ENCODE results near the gene MORN1. TPM values are rescaled to one million over a fixed set of nuclear protein-coding genes. Genes with fewer than 3 reads are reported as not detected.

The MORN1 gene
- total and polyA plus RNA-seq, 2 of the 8 experiments (the other 6 are each of a cell fraction or from before 2014, with no cell fraction given): 5.0 to 9.1 TPM

DNA sequence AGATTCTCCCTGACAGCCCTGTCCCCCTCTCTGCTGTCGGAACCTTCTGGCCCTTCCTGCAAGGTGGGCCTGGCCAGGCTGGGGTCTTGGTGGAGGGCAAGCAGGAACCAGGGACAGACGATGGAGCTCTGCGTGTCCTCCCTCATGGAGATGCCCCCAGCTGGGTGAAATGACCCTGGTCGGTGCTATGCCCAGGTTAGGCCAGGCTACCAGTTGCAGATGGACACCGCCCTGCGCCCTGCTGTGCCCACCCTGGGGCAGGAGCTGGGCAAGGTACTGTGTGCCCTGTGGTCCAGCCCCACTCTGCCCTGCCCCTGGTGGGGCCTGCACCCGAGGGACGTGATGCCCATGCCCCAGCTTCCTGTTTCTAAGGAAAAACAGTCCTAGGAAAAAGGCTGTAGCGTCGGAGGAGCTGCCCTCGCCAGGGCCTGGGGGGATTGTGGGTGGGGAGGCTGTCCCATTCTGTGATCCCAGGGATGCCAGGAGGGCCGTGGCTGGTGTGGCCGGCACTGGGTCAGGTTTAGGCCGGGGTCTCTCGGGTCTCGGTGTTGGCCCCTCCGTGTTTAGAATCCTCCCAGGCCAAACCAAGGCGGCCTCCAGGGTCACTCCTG lies 77.6 kb downstream of the MORN1 start:
- Histone ChIP-seq H2BK15ac (ENCODE audit: low read length) (peak overlapping the region; percentile 81; the same call in 1 of the 2 replicates), H2BK12ac (ENCODE audit: low read depth, low read length) (peak overlapping the region; percentile 87; the same call in 1 of the 2 replicates), H3K18ac (ENCODE audit: extremely low read depth, low read length) (peak overlapping the region; percentile 48), H3K27ac (ENCODE audit: low read depth, low read length) (peak overlapping the region; percentile 56; the same call in 1 of the 2 replicates), H2BK20ac (ENCODE audit: low read length) (no peak overlapping the region), H2BK5ac (ENCODE audit: low read depth, low read length) (peak overlapping the region; percentile 90), H2BK120ac (replicated peaks; ENCODE audit: low read depth, low read length) (peak overlapping the region; percentile 64), H2AFZ (ENCODE audit: low read length) (no peak overlapping the region), H3K9me3 (ENCODE audit: insufficient read depth in 2 of 2, low read depth in 1 of 2, low read length in 1 of 2) (no peaks in the 10 kb centered on the region), H3K14ac (ENCODE audit: insufficient read length) (no peak overlapping the region), H4K20me1 (replicated peaks in 1 of 2; ENCODE audit: control insufficient read depth in 1 of 2, insufficient read depth in 2 of 2, low read length in 2 of 2) (peaks cover 2 to 4% of the 10 kb centered on the region in 2 experiments), H4K5ac (ENCODE audit: insufficient read length, low read depth, low read length) (peak overlapping the region; percentile 71), H3K4me1 (replicated peaks in 1 of 4; ENCODE audit: control insufficient read depth in 3 of 4, insufficient read depth in 4 of 4, low read length in 3 of 4) (peaks cover 7 to 43% (median 30%) of the 10 kb centered on the region in 4 experiments), H2AK5ac (ENCODE audit: low read depth, low read length) (peak overlapping the region; percentile 77; the same call in 1 of the 2 replicates), H3K56ac (replicated peaks; ENCODE audit: insufficient read length, low read depth, low read length) (no peak overlapping the region), H3K36me3 (ENCODE audit: control insufficient read depth in 2 of 4, insufficient read depth in 4 of 4, low read length in 3 of 4) (peaks cover 0 to 4% (median 2%) of the 10 kb centered on the region in 4 experiments; a peak in 2 of 8 replicates), H3K4ac (replicated peaks; ENCODE audit: insufficient read length, low read depth, low read length) (peak overlapping the region; percentile 99), H4K91ac (replicated peaks; ENCODE audit: insufficient read length, low read length) (peak overlapping the region; percentile 97), H3K23ac (ENCODE audit: insufficient read length) (no peak overlapping the region), H3K9ac (replicated peaks in 1 of 4; ENCODE audit: extremely low read depth in 1 of 4, low read depth in 3 of 4, low read length in 3 of 4) (peak overlapping the region in 2 of 4 experiments; percentile 31 to 48; a peak in 5 of 7 replicates), H3K4me2 (ENCODE audit: insufficient read depth in 1 of 2, low read depth in 2 of 2, low read length in 2 of 2) (peak overlapping the region; percentile 61 to 63; a peak in 3 of 4 replicates), H3K27me3 (replicated peaks in 1 of 4; ENCODE audit: control insufficient read depth in 3 of 4, extremely low read depth in 1 of 4, insufficient read depth in 3 of 4, low read length in 3 of 4) (no peaks in the 10 kb centered on the region), H4K8ac (ENCODE audit: extremely low read depth, insufficient read depth, low read length) (peak overlapping the region; percentile 73; the same call in 1 of the 2 replicates), H3K23me2 (ENCODE audit: low read depth, low read length) (no peaks in the 10 kb centered on the region; the same call in 1 of the 2 replicates), H3K79me1 (ENCODE audit: low read depth, low read length) (peaks cover 3% of the 10 kb centered on the region; the same call in 1 of the 2 replicates), H3K79me2 (ENCODE audit: control insufficient read depth in 1 of 2, insufficient read depth in 2 of 2, low read length in 2 of 2) (no peaks in the 10 kb centered on the region), H3K4me3 (ENCODE audit: extremely low read depth in 1 of 4, insufficient read depth in 2 of 4, low read depth in 3 of 4, low read length in 4 of 4) (peak overlapping the region in 2 of 4 experiments; percentile 36 to 52; a peak in 4 of 8 replicates)
- POLR2A ChIA-PET (ENCODE audit: partially characterized antibody): interaction anchor here (0.9 to 1.4 kb wide), 4 partner anchors 9 to 119 kb away, joined by 3 to 7 read pairs (median 4); no protein-coding TSS in a partner anchor
- CTCF ChIA-PET (ENCODE audit: partially characterized antibody): interaction anchor here (0.8 to 4.2 kb wide), 5 partner anchors 10 to 119 kb away, joined by 3 to 22 read pairs (median 5); partner anchors contain the start of gene FAAP20
- DNase-seq (ENCODE audit: low read depth in 1 of 2, low spot score in 2 of 2) (no peak), FAIRE-seq (no peak)
- WGBS, 2 experiments (ENCODE audit: extremely low coverage in 1 of 2, insufficient coverage in 1 of 2, insufficient read length in 1 of 2, insufficient replicate concordance in 2 of 2, low coverage in 1 of 2, low lambda C conversion rate in 2 of 2, missing lambda C conversion rate in 1 of 2): 62% methylated on average over 18 of the region's 18 CpGs; no CpG with 5 or more reads in 1 of the 2 experiments
- no peak for TF ChIP-seq GABPA (IDR thresholded peaks at IDR 0.05; ENCODE audit: borderline replicate concordance, insufficient read depth, low read length)
- no peak for TF ChIP-seq HDAC6 (IDR thresholded peaks at IDR 0.05; ENCODE audit: low read depth, low read length)
- TF ChIP-seq YY1 (IDR thresholded peaks at IDR 0.05; ENCODE audit: low read depth, low read length): no peak
- TF ChIP-seq POLR2A (IDR thresholded peaks at IDR 0.05; ENCODE audit: control extremely low read depth in 1 of 2, low read depth in 2 of 2, low read length in 2 of 2): no peak
- TF ChIP-seq BACH1 (IDR thresholded peaks at IDR 0.05; ENCODE audit: low read length): no peak
- no peak for TF ChIP-seq MAFK (IDR thresholded peaks at IDR 0.05; ENCODE audit: low read depth, low read length)
- TF ChIP-seq KDM5A (IDR thresholded peaks at IDR 0.05; ENCODE audit: low read length): no peak
- TF ChIP-seq CHD1 (IDR thresholded peaks at IDR 0.05; ENCODE audit: low read depth, low read length): no peak
- TF ChIP-seq, protein P1, sequence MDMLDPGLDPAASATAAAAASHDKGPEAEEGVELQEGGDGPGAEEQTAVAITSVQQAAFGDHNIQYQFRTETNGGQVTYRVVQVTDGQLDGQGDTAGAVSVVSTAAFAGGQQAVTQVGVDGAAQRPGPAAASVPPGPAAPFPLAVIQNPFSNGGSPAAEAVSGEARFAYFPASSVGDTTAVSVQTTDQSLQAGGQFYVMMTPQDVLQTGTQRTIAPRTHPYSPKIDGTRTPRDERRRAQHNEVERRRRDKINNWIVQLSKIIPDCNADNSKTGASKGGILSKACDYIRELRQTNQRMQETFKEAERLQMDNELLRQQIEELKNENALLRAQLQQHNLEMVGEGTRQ (IDR thresholded peaks at IDR 0.05; ENCODE audit: low read length): no peak
- TF ChIP-seq SIX5 (IDR thresholded peaks at IDR 0.05; ENCODE audit: low read depth, low read length): no peak
- TF ChIP-seq JUND (IDR thresholded peaks at IDR 0.05; ENCODE audit: low read length): no peak
- no peak for TF ChIP-seq CREB1 (IDR thresholded peaks at IDR 0.05)
- TF ChIP-seq SP4 (IDR thresholded peaks at IDR 0.05; ENCODE audit: low read length): no peak

Data from H1 (cell line).